Right lobe of liver (tissue), 6 donors: ENCODE results near the gene MBNL2. TPM values are rescaled to one million over a fixed set of nuclear protein-coding genes. Genes with fewer than 3 reads are reported as not detected.

Experiments
- ATAC-seq, 4 donors: fragments of 200-7000 bp; cut with Tn5 transposase; one replicate each; pipeline ENCODE4 v1.9.1; 2020; ENCODE audit warnings: mild to moderate bottlenecking in 4 of 4, moderate library complexity in 4 of 4
- DNase-seq, 3 donors: peaks; one replicate each; pipeline ENCODE4 v3.0.0-alpha.2; 2020
- H3K27ac ChIP-seq, 3 donors: fragments of 200-600 bp; one replicate each; pipeline ENCODE4 v1.8.0; 2022
- H3K27me3 ChIP-seq, 2 donors: fragments of 200-600 bp; one replicate each; pipeline ENCODE4 v1.8.0; 2022
- H3K36me3 ChIP-seq, 4 donors: fragments of 200-600 bp; sonication (generic) in 1 of 4; one replicate each; pipeline versions ENCODE4 v1.5.1 to v1.8.0; 2017 to 2022; ENCODE audit warnings: control low read depth in 1 of 4
- H3K4me1 ChIP-seq, 4 donors: fragments of 200-600 bp; sonication (generic) in 1 of 4; one replicate each; pipeline versions ENCODE4 v1.5.1 to v1.8.0; 2017 to 2022; ENCODE audit warnings: control low read depth in 1 of 4
- H3K4me3 ChIP-seq, 3 donors: fragments of 200-600 bp; one replicate each; pipeline ENCODE4 v1.8.0; 2022
- H3K9me3 ChIP-seq, 4 donors: fragments of 200-600 bp; sonication (generic) in 1 of 4; one replicate each; pipeline versions ENCODE4 v1.5.1 to v1.8.0; 2017 to 2022; ENCODE audit warnings: control low read depth in 1 of 4
- POLR2A ChIP-seq: fragments of 450-650 bp; IDR thresholded peaks from one replicate; pipeline ENCODE4 v1.6.1; 2017; ENCODE audit warnings: antibody characterized with exemption, mild to moderate bottlenecking
- WGBS: methylation state at CpG from one replicate; pipeline ENCODE4 v1.1.6; 2018; ENCODE audit warnings: low coverage, low lambda C conversion rate; ENCODE audit not compliant: insufficient coverage; ENCODE audit errors: missing lambda C conversion rate; 5-methylcytosine and 5-hydroxymethylcytosine counted together
- intact Hi-C, 2 donors: fragments of 100-400 bp; cut with DNase I; formaldehyde crosslinking; loops; one replicate each; pipeline versions ENCODE4 v1.11.2 to v1.14.1; 2022
- total RNA-seq, 6 experiments: library from RNA; depleted of rRNA in 2 of 6; stranded (reverse); fragments of >200 nt in 2 of 6; fragmentation: NEBNext Ultra II Directional in 3 of 6; extraction: Animal tissue kit (Norgen Biotek cat#: 25700) in 3 of 6; gene quantifications; one replicate each; pipeline versions ENCODE4 v1.1.0 to v1.2.4, GENCODE V29; 2016 to 2023
- TF ChIP-seq, protein P1 (sequence below), 4 donors: fragments of 200-600 bp in 3 of 4; fragments of 450-650 bp in 1 of 4; IDR thresholded peaks; one replicate each; pipeline versions ENCODE4 v1.5.1 to v1.8.0; 2016 to 2022; ENCODE audit warnings: antibody characterized with exemption in 4 of 4, mild to moderate bottlenecking in 2 of 4
- donor health status: DM: no; HTN: yes; CAD: no.
- donor health status: DM: no; HTN: no; CAD: no.
- donor health status: DM: no; HTN: no; CAD: no.
- donor health status: DM: no; HTN: yes; CAD: no.
- donor health status: DM: no; HTN: yes; CAD: no.

Gene MBNL2
- total RNA-seq, 6 experiments from 2014 or later, result 30.3 to 135 (median 81.5) TPM

DNA sequence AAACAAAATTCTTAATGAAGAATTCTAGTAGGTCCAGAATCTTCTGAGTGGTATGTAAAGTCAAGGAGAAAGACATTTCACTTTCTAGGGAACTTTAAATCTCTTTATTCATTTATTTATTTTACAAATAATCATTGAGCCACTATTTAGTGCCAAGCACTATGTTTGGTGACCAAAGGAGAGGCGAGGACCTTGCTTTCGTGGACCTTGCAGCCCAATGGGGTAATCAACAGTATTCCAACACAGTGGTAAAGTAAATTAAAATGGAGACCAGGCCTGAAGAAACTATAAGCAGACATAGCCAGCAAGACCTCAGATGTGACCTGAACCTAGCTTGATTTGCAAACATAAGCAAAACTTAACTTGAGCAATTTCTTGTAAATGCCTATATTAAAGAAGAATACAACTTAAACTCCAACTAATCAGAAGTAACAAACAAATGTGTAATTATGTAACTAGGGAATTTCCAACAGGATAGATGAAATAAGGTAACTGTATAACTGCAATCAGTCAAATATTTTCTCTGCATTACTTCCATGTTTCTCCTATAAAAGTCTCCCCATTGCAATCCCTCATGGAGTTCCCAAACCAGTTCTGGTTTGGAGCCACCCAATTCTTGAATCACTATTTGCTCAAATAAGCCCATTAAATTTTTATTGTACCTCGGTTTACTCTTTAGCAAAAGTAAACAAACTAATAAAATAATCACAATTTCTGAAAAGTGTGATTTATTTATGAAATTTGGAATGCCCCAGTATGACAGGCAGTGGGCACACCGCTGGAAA lies 67.6 kb downstream of the MBNL2 start:
- Histone ChIP-seq H3K4me3 (no peak overlapping the region), H3K36me3 (no peaks in the 10 kb centered on the region), H3K27me3 (no peaks in the 10 kb centered on the region), H3K4me1 (peaks cover 0 to 44% (median 20%) of the 10 kb centered on the region in 4 donors), H3K9me3 (no peaks in the 10 kb centered on the region), H3K27ac (peak overlapping the region in 2 of 3 donors; percentile 77 to 82)
- 59% methylated on average over 4 of the region's 4 CpGs for WGBS
- ATAC-seq (peak in 2 of 4 donors; percentile 19 to 41), DNase-seq (no peak)
- TF ChIP-seq, protein P1, sequence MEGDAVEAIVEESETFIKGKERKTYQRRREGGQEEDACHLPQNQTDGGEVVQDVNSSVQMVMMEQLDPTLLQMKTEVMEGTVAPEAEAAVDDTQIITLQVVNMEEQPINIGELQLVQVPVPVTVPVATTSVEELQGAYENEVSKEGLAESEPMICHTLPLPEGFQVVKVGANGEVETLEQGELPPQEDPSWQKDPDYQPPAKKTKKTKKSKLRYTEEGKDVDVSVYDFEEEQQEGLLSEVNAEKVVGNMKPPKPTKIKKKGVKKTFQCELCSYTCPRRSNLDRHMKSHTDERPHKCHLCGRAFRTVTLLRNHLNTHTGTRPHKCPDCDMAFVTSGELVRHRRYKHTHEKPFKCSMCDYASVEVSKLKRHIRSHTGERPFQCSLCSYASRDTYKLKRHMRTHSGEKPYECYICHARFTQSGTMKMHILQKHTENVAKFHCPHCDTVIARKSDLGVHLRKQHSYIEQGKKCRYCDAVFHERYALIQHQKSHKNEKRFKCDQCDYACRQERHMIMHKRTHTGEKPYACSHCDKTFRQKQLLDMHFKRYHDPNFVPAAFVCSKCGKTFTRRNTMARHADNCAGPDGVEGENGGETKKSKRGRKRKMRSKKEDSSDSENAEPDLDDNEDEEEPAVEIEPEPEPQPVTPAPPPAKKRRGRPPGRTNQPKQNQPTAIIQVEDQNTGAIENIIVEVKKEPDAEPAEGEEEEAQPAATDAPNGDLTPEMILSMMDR (IDR thresholded peaks at IDR 0.05), result no peak
- no peak for TF ChIP-seq POLR2A
- intact Hi-C loops, result no loop called here

DNA sequence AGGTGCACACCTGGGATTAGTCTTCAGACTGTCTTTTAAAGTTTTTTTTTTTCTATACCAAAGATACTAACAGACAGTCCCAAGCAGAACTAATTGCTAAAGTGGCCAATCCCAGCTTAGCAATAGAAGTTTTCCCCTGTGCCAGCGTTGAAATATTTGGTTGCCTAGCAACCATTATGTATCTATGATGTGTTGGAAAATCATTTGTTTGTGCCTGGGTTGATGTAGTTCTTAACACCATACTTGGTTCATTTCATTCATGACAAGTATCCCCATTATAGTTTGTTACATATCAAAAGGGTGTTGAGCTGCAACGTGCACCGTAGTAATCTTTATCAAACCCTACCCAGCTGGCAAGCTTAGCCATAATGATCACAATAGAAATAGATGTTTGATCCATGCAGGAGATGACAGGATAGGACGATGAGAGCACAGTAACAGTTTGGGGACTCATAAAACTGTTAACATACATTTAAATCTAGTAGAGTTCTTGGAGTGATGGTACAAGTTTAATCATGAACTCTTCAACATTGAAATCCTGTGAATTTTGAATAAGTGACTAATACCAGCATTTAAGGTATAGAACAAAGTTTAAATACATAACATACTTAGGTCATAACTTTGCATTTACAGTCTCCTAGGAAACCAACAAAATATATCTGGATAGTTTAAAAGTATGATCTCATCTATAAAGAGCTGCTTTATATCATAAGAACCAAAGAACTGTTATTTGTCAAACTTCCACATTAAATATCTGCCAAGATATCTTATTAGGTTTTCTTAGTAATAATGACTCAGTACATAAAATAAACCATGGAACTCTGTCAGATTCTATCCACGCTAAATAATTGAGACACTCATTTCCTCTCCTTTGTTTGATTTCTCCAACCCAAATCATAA lies 73.4 kb downstream of the MBNL2 start:
- no peak for TF ChIP-seq POLR2A
- TF ChIP-seq, protein P1 (IDR thresholded peaks at IDR 0.05), result no peak
- no peaks in the 10 kb centered on the region for H3K36me3 ChIP-seq
- ATAC-seq (peak in 2 of 4 donors; percentile 11 to 19), DNase-seq (no peak)
- WGBS, result 58% methylated on average over 5 of the region's 5 CpGs
- no peak overlapping the region for H3K4me3 ChIP-seq
- H3K9me3 ChIP-seq, result no peaks in the 10 kb centered on the region
- intact Hi-C loops, result no loop called here
- H3K27me3 ChIP-seq, result no peaks in the 10 kb centered on the region
- H3K4me1 ChIP-seq, result peaks cover 0 to 39% (median 13%) of the 10 kb centered on the region in 4 donors
- H3K27ac ChIP-seq, result peak overlapping the region in 2 of 3 donors; percentile 4 to 43

GRCh38 chr13:97296740-97297139 lies 74.6 kb downstream of the MBNL2 start:
- no peaks in the 10 kb centered on the region for H3K27me3 ChIP-seq
- no peaks in the 10 kb centered on the region for H3K36me3 ChIP-seq
- peaks cover 0 to 39% (median 13%) of the 10 kb centered on the region in 4 donors for H3K4me1 ChIP-seq
- intact Hi-C loops, result no loop called here
- H3K27ac ChIP-seq, result peak overlapping the region in 1 of 3 donors; percentile 43
- no peak overlapping the region for H3K4me3 ChIP-seq
- TF ChIP-seq, protein P1 (IDR thresholded peaks at IDR 0.05), result no peak
- no peak for TF ChIP-seq POLR2A
- ATAC-seq, result peak; percentile 56 to 78 (median 66)
- DNase-seq, result no peak
- no peaks in the 10 kb centered on the region for H3K9me3 ChIP-seq

DNA sequence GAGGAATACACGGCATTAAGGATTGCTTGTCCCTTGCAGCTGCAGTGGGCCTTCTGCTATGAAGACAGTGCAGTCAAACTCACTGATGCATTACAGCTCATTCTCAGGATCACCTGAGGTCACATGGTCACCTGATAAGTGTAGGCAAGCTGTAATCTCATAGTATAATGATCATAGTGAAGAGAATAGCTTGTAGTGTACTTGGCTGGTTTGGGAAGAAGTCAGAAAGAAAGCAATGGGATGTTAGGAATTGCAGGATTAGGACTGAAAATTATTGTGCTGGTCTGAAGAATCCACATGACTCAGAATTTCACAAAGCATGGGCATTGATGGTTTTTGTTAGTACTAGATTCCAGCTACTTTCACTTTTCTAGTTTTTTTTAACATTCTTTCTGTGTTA lies 76.7 kb downstream of the MBNL2 start:
- H3K27ac ChIP-seq, result no peak overlapping the region
- no peak for ATAC-seq
- no peak for TF ChIP-seq POLR2A
- intact Hi-C loops, result no loop called here
- no peaks in the 10 kb centered on the region for H3K27me3 ChIP-seq
- H3K36me3 ChIP-seq, result no peaks in the 10 kb centered on the region
- H3K9me3 ChIP-seq, result no peaks in the 10 kb centered on the region
- DNase-seq, result no peak
- WGBS, result 90% methylated on average over 1 of the region's 1 CpG
- no peak overlapping the region for H3K4me3 ChIP-seq
- H3K4me1 ChIP-seq, result peaks cover 0 to 46% (median 13%) of the 10 kb centered on the region in 4 donors

DNA sequence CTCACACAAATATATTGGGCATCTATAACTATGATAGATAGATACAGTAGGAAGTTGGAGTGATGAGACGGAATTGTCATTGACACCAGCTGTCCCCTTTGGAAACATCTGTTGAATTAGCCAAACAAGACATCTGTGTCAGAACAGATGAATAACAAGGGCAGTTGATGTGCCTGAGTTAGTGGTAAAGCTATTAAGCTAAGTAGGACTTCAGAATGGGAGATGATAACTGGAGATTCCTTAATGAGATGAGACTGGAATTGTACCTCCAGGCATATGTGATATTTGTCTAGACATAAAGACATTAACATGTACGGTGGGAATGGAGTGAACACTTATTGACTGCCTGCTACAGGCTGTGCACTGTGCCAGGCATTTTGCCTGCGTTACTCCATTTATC lies 78.7 kb downstream of the MBNL2 start:
- WGBS, result 69% methylated on average over 3 of the region's 3 CpGs
- H3K27me3 ChIP-seq, result no peaks in the 10 kb centered on the region
- no peak for DNase-seq
- H3K4me1 ChIP-seq, result peaks cover 0 to 50% (median 6%) of the 10 kb centered on the region in 4 donors
- no peak overlapping the region for H3K27ac ChIP-seq
- ATAC-seq, result no peak
- H3K4me3 ChIP-seq, result no peak overlapping the region
- no peaks in the 10 kb centered on the region for H3K9me3 ChIP-seq
- H3K36me3 ChIP-seq, result no peaks in the 10 kb centered on the region
- no peak for TF ChIP-seq POLR2A
- TF ChIP-seq, protein P1 (IDR thresholded peaks at IDR 0.05), result no peak
- intact Hi-C loops, result no loop called here
